GM18909 (cell line): ENCODE measurements around the gene SHISA6.
"Not testable (repeated sequence)": the region's sequence is repeated elsewhere in the genome, so short reads cannot be mapped to it uniquely, and the experiment has no call there.

ENCODE experiments used
- ATAC-seq: cut with Tn5 transposase; IDR thresholded peaks from one replicate; pipeline ENCODE4 v1.9.1; 2021; ENCODE audit warnings: mild to moderate bottlenecking; ENCODE audit not compliant: unreplicated experiment, poor library complexity

Gene SHISA6

GRCh38 chr17:11300738-11301137 is 59.7 kb downstream of the SHISA6 start:
- ATAC-seq, result no peak

- not testable (repeated sequence) for ATAC-seq
Observed at GRCh38 chr17:11301874-11302273, 60.9 kb downstream of the SHISA6 start.

GRCh38 chr17:11302401-11303186 is 61.6 kb downstream of the SHISA6 start:
- ATAC-seq, result no peak

- ATAC-seq, result no peak
Observed at GRCh38 chr17:11303773-11304394, 62.9 kb downstream of the SHISA6 start.

- no peak for ATAC-seq
Observed at GRCh38 chr17:11304568-11304967, 63.6 kb downstream of the SHISA6 start.

GRCh38 chr17:11305524-11305923 is 64.5 kb downstream of the SHISA6 start:
- ATAC-seq, result no peak

GRCh38 chr17:11308531-11308930 is 67.5 kb downstream of the SHISA6 start:
- ATAC-seq, result no peak

- ATAC-seq, result no peak
Observed at GRCh38 chr17:11309033-11309432, 68.0 kb downstream of the SHISA6 start.

GRCh38 chr17:11309850-11310249 is 68.8 kb downstream of the SHISA6 start:
- ATAC-seq, result no peak

GRCh38 chr17:11316451-11316850 is 75.4 kb downstream of the SHISA6 start:
- ATAC-seq, result not testable (repeated sequence)

GRCh38 chr17:11318207-11318606 is 77.2 kb downstream of the SHISA6 start:
- no peak for ATAC-seq

GRCh38 chr17:11319894-11320293 is 78.9 kb downstream of the SHISA6 start:
- no peak for ATAC-seq

- ATAC-seq, result no peak
Observed at GRCh38 chr17:11324021-11324420, 83.0 kb downstream of the SHISA6 start.

- no peak for ATAC-seq
Observed at GRCh38 chr17:11324846-11325420, 83.9 kb downstream of the SHISA6 start.

GRCh38 chr17:11326492-11326891 is 85.5 kb downstream of the SHISA6 start:
- ATAC-seq, result no peak

GRCh38 chr17:11328770-11329169 is 87.8 kb downstream of the SHISA6 start:
- no peak for ATAC-seq

- no peak for ATAC-seq
Observed at GRCh38 chr17:11330006-11330405, 89.0 kb downstream of the SHISA6 start.

- ATAC-seq, result no peak
Observed at GRCh38 chr17:11330826-11331225, 89.8 kb downstream of the SHISA6 start.

GRCh38 chr17:11331547-11332513 is 90.8 kb downstream of the SHISA6 start:
- ATAC-seq, result no peak

GRCh38 chr17:11332706-11333105 is 91.7 kb downstream of the SHISA6 start:
- no peak for ATAC-seq
